HG02588 (cell line): ENCODE measurements around the gene BLOC1S4.
"Not testable (repeated sequence)": the region's sequence is repeated elsewhere in the genome, so short reads cannot be mapped to it uniquely, and the experiment has no call there.

Experiments
- ATAC-seq: cut with Tn5 transposase; IDR thresholded peaks from one replicate; pipeline ENCODE4 v1.9.1; 2021; ENCODE audit warnings: mild to moderate bottlenecking, moderate library complexity; ENCODE audit not compliant: unreplicated experiment

Gene BLOC1S4

GRCh38 chr4:6716018-6716911 lies at the start of gene BLOC1S4:
TSS of gene BLOC1S4 (plus strand) at chr4:6716174. CDS start at chr4:6716210, 36 bp downstream.
- ATAC-seq, result peak; percentile 83

GRCh38 chr4:6668391-6668790 lies 47.6 kb upstream of the BLOC1S4 start:
- ATAC-seq, result no peak

GRCh38 chr4:6671648-6672047 lies 44.3 kb upstream of the BLOC1S4 start:
- no peak for ATAC-seq

- ATAC-seq, result no peak
Observed at GRCh38 chr4:6672131-6672530, 43.8 kb upstream of the BLOC1S4 start.

GRCh38 chr4:6672541-6673190 lies 43.3 kb upstream of the BLOC1S4 start:
- not testable (repeated sequence) for ATAC-seq

GRCh38 chr4:6673191-6673659 lies 42.7 kb upstream of the BLOC1S4 start:
- ATAC-seq, result not testable (repeated sequence)

GRCh38 chr4:6673660-6674499 lies 42.1 kb upstream of the BLOC1S4 start:
- ATAC-seq, result peak; percentile 72

- peak; percentile 37 for ATAC-seq
Observed at GRCh38 chr4:6674500-6675149, 41.3 kb upstream of the BLOC1S4 start.

GRCh38 chr4:6676722-6677558 lies 39.0 kb upstream of the BLOC1S4 start:
- no peak for ATAC-seq

- no peak for ATAC-seq
Observed at GRCh38 chr4:6680372-6681034, 35.5 kb upstream of the BLOC1S4 start.

- ATAC-seq, result no peak
Observed at GRCh38 chr4:6681191-6681590, 34.8 kb upstream of the BLOC1S4 start.

- ATAC-seq, result no peak
Observed at GRCh38 chr4:6682862-6683590, 32.9 kb upstream of the BLOC1S4 start.

GRCh38 chr4:6684656-6685055 lies 31.3 kb upstream of the BLOC1S4 start:
- ATAC-seq, result no peak

- no peak for ATAC-seq
Observed at GRCh38 chr4:6686104-6686787, 29.7 kb upstream of the BLOC1S4 start.

GRCh38 chr4:6687947-6688878 lies 27.8 kb upstream of the BLOC1S4 start:
- no peak for ATAC-seq

GRCh38 chr4:6688879-6689505 lies 27.0 kb upstream of the BLOC1S4 start:
- peak; percentile 80 for ATAC-seq
